Measurements from ENCODE around the gene ZMYND8. TPM values are rescaled to one million over a fixed set of nuclear protein-coding genes. Genes with fewer than 3 reads are reported as not detected.
A peak's percentile ranks its signal among the peaks of the same experiment; 100 is the strongest.

The ZMYND8 gene
- total and polyA plus RNA-seq, 2 of the 4 experiments (the other 2 are of a cell fraction) = 24.0 to 28.2 TPM

DNA sequence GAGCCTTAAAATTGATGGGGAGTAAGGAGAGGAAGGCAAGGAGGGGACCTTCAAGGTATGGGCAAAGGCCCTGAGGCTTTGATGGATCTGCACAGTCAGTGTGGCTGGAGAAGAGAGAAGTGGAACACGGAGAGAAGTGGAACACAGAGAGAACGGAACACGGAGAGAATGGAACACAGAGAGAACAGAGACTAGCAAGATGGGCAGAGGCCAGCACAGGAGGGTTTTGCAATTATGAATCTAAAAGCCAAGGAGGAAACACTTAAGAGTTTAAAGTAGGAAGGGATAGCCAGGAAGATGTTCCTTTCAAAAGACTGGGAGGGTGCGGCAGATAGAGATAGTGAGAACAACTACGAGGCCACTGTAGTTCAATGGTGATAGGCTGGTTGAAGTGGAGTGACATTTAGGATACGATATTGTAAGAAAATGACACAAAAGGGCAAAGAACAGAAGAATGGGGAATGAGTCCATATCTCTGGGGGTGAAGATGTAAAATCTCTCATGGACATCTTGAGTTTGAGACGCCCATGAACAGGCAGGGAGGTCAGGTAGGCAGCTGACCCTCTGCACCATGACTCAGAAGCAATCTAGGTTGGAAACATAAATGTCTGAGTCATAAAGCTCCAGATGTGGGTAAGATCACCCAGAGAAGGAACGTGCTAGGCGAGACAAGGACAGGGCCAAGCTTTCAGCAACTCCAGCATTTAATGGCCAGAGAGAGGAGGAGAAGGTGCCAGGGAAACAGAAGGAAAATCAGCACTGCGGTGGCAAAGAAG, 25.4 kb downstream of the ZMYND8 start:
- Histone ChIP-seq H3K9me3 (ENCODE audit: control insufficient read depth, insufficient read depth, low read length) (no peaks in the 10 kb centered on the region), H2AK5ac (ENCODE audit: low read depth, low read length) (peak overlapping the region; percentile 91), H3K56ac (ENCODE audit: extremely low read depth, insufficient read depth, low read length) (peak overlapping the region; percentile 61; the same call in 1 of the 2 replicates), H2BK5ac (ENCODE audit: low read depth, low read length, poor library complexity, severe bottlenecking) (peak overlapping the region; percentile 95), H3K9ac (ENCODE audit: low read depth, low read length) (peak overlapping the region; percentile 26; the same call in 1 of the 2 replicates), H2AK9ac (replicated peaks; ENCODE audit: low read depth, low read length, poor library complexity) (peak overlapping the region; percentile 71), H3K27ac (ENCODE audit: insufficient read depth, low read length) (peak overlapping the region; percentile 73), H2AFZ (replicated peaks; ENCODE audit: low read length, poor library complexity) (peak overlapping the region; percentile 11), H4K8ac (ENCODE audit: low read depth in 2 of 2, low read length in 2 of 2) (peak overlapping the region; percentile 52 to 88), H3K27me3 (ENCODE audit: control insufficient read depth, insufficient read depth, low read length) (no peaks in the 10 kb centered on the region), H4K5ac (ENCODE audit: low read depth, low read length) (peak overlapping the region; percentile 76; the same call in 1 of the 2 replicates), H2BK120ac (ENCODE audit: low read depth, low read length) (peak overlapping the region; percentile 83), H3K4ac (ENCODE audit: low read depth, low read length) (peak overlapping the region; percentile 90), H2BK15ac (ENCODE audit: low read depth, low read length) (peak overlapping the region; percentile 96), H3K79me1 (ENCODE audit: low read depth in 1 of 2, low read length in 2 of 2) (peaks cover 32 to 76% of the 10 kb centered on the region in 2 experiments), H2BK20ac (ENCODE audit: low read depth, low read length) (peak overlapping the region; percentile 76), H3K18ac (ENCODE audit: low read depth, low read length) (peak overlapping the region; percentile 91), H4K91ac (ENCODE audit: insufficient read depth, low read depth, low read length) (peak overlapping the region; percentile 97), H4K20me1 (ENCODE audit: insufficient read depth, low read length) (no peaks in the 10 kb centered on the region), H3K4me2 (ENCODE audit: low read depth, low read length) (peak overlapping the region; percentile 11; the same call in 1 of the 2 replicates), H3K4me3 (ENCODE audit: insufficient read depth, low read depth, low read length) (no peak overlapping the region), H3K9me1 (ENCODE audit: insufficient read depth, low read length) (peaks cover 23% of the 10 kb centered on the region), H3K23ac (ENCODE audit: low read depth, low read length) (peak overlapping the region; percentile 68), H3K14ac (replicated peaks; ENCODE audit: low read depth, low read length) (peak overlapping the region; percentile 87), H3K36me3 (ENCODE audit: control insufficient read depth, insufficient read depth, low read length) (peaks cover 6% of the 10 kb centered on the region), H3K4me1 (ENCODE audit: control insufficient read depth, insufficient read depth, low read length) (peaks cover 18% of the 10 kb centered on the region)
- ChIA-PET CTCF (interaction anchor here (1.2 kb wide), 1 partner anchor 53 kb away, joined by 7 read pairs; no protein-coding TSS in a partner anchor), POLR2A (ENCODE audit: unreplicated experiment) (interaction anchor here (0.5 to 1.0 kb wide), 2 partner anchors 28 to 52 kb away, joined by 4 to 8 read pairs; no protein-coding TSS in a partner anchor)
- in situ Hi-C loops (cut with MboI; ENCODE audit: low sequenced_read_pairs) (no loop called here), dilution Hi-C loops (cut with HindIII; ENCODE audit: low sequenced_read_pairs, unreplicated experiment) (no loop called here), intact Hi-C loops (cut with micrococcal nuclease) (no loop called here)
- DNase-seq (peak; percentile 92), ATAC-seq (ENCODE audit: low read depth) (peak; percentile 59)
- WGBS, 2 experiments (ENCODE audit: extremely low coverage in 2 of 2, insufficient read length in 1 of 2) = 78% methylated on average over 8 of the region's 10 CpGs; no CpG with 5 or more reads in 1 of the 2 experiments
- no TSS peak for BruUV-seq (replicated peaks)
- TF ChIP-seq RFX5 (IDR thresholded peaks at IDR 0.05; ENCODE audit: low read depth, low read length) (no peak), MXI1 (IDR thresholded peaks at IDR 0.05; ENCODE audit: borderline replicate concordance, low read depth, low read length) (no peak), CHD1 (IDR thresholded peaks at IDR 0.05; ENCODE audit: low read depth, low read length) (no peak), MAZ (IDR thresholded peaks at IDR 0.05; ENCODE audit: borderline replicate concordance, low read depth, low read length) (peak; percentile 21; the same call in 1 of the 2 replicates), RAD21 (IDR thresholded peaks at IDR 0.05; ENCODE audit: low read length) (peak; percentile 4; the same call in 1 of the 2 replicates), SMC3 (IDR thresholded peaks at IDR 0.05; ENCODE audit: low read depth, low read length) (no peak), NFE2L2 (IDR thresholded peaks at IDR 0.05; ENCODE audit: low read depth, low read length) (peak; percentile 68; the same call in 1 of the 2 replicates), CTCF (conservative IDR thresholded peaks at IDR 0.05; ENCODE audit: low read depth, low read length) (no peak), CEBPB (IDR thresholded peaks at IDR 0.05; ENCODE audit: low read depth, low read length) (0 out of 2 replicates have a peak, but pooled peaks have one; percentile 19), RCOR1 (IDR thresholded peaks at IDR 0.05; ENCODE audit: insufficient replicate concordance, low read length) (no peak)
- TF ChIP-seq, protein P1, sequence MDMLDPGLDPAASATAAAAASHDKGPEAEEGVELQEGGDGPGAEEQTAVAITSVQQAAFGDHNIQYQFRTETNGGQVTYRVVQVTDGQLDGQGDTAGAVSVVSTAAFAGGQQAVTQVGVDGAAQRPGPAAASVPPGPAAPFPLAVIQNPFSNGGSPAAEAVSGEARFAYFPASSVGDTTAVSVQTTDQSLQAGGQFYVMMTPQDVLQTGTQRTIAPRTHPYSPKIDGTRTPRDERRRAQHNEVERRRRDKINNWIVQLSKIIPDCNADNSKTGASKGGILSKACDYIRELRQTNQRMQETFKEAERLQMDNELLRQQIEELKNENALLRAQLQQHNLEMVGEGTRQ (IDR thresholded peaks at IDR 0.05; ENCODE audit: low read depth, low read length) = peak; percentile 46; the same call in 1 of the 2 replicates
- TF ChIP-seq, protein P2, sequence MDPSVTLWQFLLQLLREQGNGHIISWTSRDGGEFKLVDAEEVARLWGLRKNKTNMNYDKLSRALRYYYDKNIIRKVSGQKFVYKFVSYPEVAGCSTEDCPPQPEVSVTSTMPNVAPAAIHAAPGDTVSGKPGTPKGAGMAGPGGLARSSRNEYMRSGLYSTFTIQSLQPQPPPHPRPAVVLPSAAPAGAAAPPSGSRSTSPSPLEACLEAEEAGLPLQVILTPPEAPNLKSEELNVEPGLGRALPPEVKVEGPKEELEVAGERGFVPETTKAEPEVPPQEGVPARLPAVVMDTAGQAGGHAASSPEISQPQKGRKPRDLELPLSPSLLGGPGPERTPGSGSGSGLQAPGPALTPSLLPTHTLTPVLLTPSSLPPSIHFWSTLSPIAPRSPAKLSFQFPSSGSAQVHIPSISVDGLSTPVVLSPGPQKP (IDR thresholded peaks at IDR 0.05; ENCODE audit: borderline replicate concordance, low read depth, low read length) = no peak

Data from IMR-90 (cell line).